GM23338 (cell line): ENCODE results near the gene HLA-DQB2. TPM values are rescaled to one million over a fixed set of nuclear protein-coding genes. Genes with fewer than 3 reads are reported as not detected.

Experiments used
- ATAC-seq: fragments of 200-7000 bp; cut with Tn5 transposase; 3 replicates; pipeline ENCODE4 v1.9.1; 2020
- DNase-seq: peaks from one replicate; pipeline ENCODE4 v3.0.0-alpha.2; 2015; ENCODE audit warnings: low spot score
- H2AFZ ChIP-seq: fragments of 200-600 bp; sonication (generic); 2 replicates; pipeline ENCODE4 v1.8.0; 2016; ENCODE audit warnings: antibody characterized with exemption, mild to moderate bottlenecking, moderate library complexity
- H3F3A ChIP-seq: fragments of 200-600 bp; sonication (generic); replicated peaks from 2 replicates; pipeline ENCODE4 v1.8.0; 2017; ENCODE audit warnings: antibody characterized with exemption, mixed run types, low read depth
- H3K27ac ChIP-seq: fragments of 200-600 bp; sonication (generic); 2 replicates; pipeline ENCODE4 v1.6.1; 2016; ENCODE audit warnings: low read depth
- H3K27me3 ChIP-seq: fragments of 200-600 bp; sonication (generic); 2 replicates; pipeline ENCODE4 v1.8.0; 2016; ENCODE audit warnings: mild to moderate bottlenecking, mixed run types, moderate library complexity; ENCODE audit not compliant: insufficient read depth
- H3K36me3 ChIP-seq: fragments of 200-600 bp; sonication (generic); 2 replicates; pipeline ENCODE4 v1.8.0; 2016; ENCODE audit warnings: mild to moderate bottlenecking; ENCODE audit not compliant: insufficient read depth
- H3K4me1 ChIP-seq: fragments of 200-600 bp; sonication (generic); 2 replicates; pipeline ENCODE4 v1.8.0; 2016; ENCODE audit warnings: mild to moderate bottlenecking, moderate library complexity; ENCODE audit not compliant: insufficient read depth
- H3K4me2 ChIP-seq: fragments of 200-600 bp; sonication (generic); 2 replicates; pipeline ENCODE4 v1.7.1; 2017; ENCODE audit warnings: mixed run types
- H3K4me3 ChIP-seq: fragments of 200-600 bp; sonication (generic); 2 replicates; pipeline ENCODE4 v1.6.1; 2016; ENCODE audit warnings: mixed run types
- H3K79me2 ChIP-seq: fragments of 200-600 bp; sonication (generic); replicated peaks from 2 replicates; pipeline ENCODE4 v1.8.0; 2017; ENCODE audit warnings: mild to moderate bottlenecking; ENCODE audit not compliant: insufficient read depth
- H3K9me2 ChIP-seq: fragments of 200-600 bp; sonication (generic); 2 replicates; pipeline ENCODE4 v1.8.0; 2017; ENCODE audit not compliant: insufficient read depth
- H4K20me1 ChIP-seq: fragments of 200-600 bp; sonication (generic); replicated peaks from 2 replicates; pipeline ENCODE4 v1.8.0; 2017; ENCODE audit warnings: mild to moderate bottlenecking; ENCODE audit not compliant: insufficient read depth
- H3K27ac Mint-ChIP-seq: 2 replicates; pipeline ENCODE4 v1.8.0; 2020; ENCODE audit warnings: inconsistent platforms, mild to moderate bottlenecking, moderate library complexity, mixed read lengths
- H3K27me3 Mint-ChIP-seq: 3 replicates; pipeline ENCODE4 v1.8.0; 2022; ENCODE audit warnings: low read depth, mild to moderate bottlenecking, moderate library complexity, mixed read lengths, inconsistent platforms; ENCODE audit not compliant: insufficient read depth, poor library complexity
- H3K36me3 Mint-ChIP-seq: 3 replicates; pipeline ENCODE4 v1.8.0; 2021; ENCODE audit warnings: low read depth, mild to moderate bottlenecking, inconsistent platforms, moderate library complexity, mixed read lengths
- H3K4me1 Mint-ChIP-seq: 3 replicates; pipeline ENCODE4 v1.8.0; 2020; ENCODE audit warnings: mild to moderate bottlenecking, inconsistent platforms, mixed read lengths
- H3K4me3 Mint-ChIP-seq: 3 replicates; pipeline ENCODE4 v1.8.0; 2021; ENCODE audit warnings: moderate library complexity, mild to moderate bottlenecking, inconsistent platforms, mixed read lengths
- H3K9me3 Mint-ChIP-seq: 3 replicates; pipeline ENCODE4 v1.8.0; 2020; ENCODE audit warnings: moderate library complexity, mild to moderate bottlenecking, inconsistent platforms, mixed read lengths
- CREB1 ChIP-seq: fragments of 250-450 bp; sonication (Bioruptor Pico); IDR thresholded peaks from 2 replicates; pipeline ENCODE4 v1.5.0; 2020; ENCODE audit warnings: low read depth, mild to moderate bottlenecking, moderate library complexity
- CTCF ChIP-seq, 2 experiments: fragments of 200-600 bp in 1 of 2; sonication (generic) in 1 of 2; conservative IDR thresholded peaks; 2 replicates each; pipeline versions ENCODE4 v1.5.1 to v1.6.1; 2016 to 2017; ENCODE audit warnings: antibody characterized with exemption in 2 of 2, low read depth in 2 of 2, mild to moderate bottlenecking in 2 of 2, moderate library complexity in 1 of 2
- ETS1 ChIP-seq: IDR thresholded peaks from 2 replicates; pipeline ENCODE4 v1.6.1; 2016; ENCODE audit warnings: antibody characterized with exemption
- EZH2 ChIP-seq: fragments of 200-600 bp; sonication (generic); IDR thresholded peaks from one replicate; pipeline ENCODE4 v1.8.0; 2017; ENCODE audit warnings: antibody characterized with exemption, mild to moderate bottlenecking, low read depth; ENCODE audit not compliant: unreplicated experiment
- EZH2phosphoT487 ChIP-seq: fragments of 200-600 bp; sonication (generic); IDR thresholded peaks from one replicate; pipeline ENCODE4 v1.8.1; 2018; ENCODE audit warnings: antibody characterized with exemption; ENCODE audit not compliant: unreplicated experiment
- NANOG ChIP-seq: IDR thresholded peaks from 2 replicates; pipeline ENCODE4 v1.6.1; 2016; ENCODE audit warnings: antibody characterized with exemption, borderline replicate concordance
- POLR2AphosphoS5 ChIP-seq: IDR thresholded peaks from 2 replicates; pipeline ENCODE4 v1.6.1; 2016; ENCODE audit warnings: antibody characterized with exemption, low read depth
- ZNF331 ChIP-seq: fragments of 250-450 bp; sonication (Bioruptor Pico); IDR thresholded peaks from 2 replicates; pipeline ENCODE4 v1.5.0; 2020; ENCODE audit warnings: low read depth, mild to moderate bottlenecking, moderate library complexity
- polyA plus RNA-seq: library from polyadenylated mRNA; unstranded; fragments of >200 nt; fragmentation: Nextera tagmentation; extraction: Ambion mirVana; gene quantifications from 2 replicates; pipeline ENCODE4 v1.2.1, GENCODE V29; 2016
- total RNA-seq: library from RNA; depleted of rRNA; stranded (reverse); fragments of >200 nt; shearing (Covaris generic); gene quantifications from 2 replicates; pipeline ENCODE4 v1.2.3, GENCODE V29; 2014
- TF ChIP-seq, protein P1 (sequence below): IDR thresholded peaks from one replicate; pipeline ENCODE4 v1.6.1; 2018; ENCODE audit warnings: antibody characterized with exemption; ENCODE audit not compliant: unreplicated experiment

The HLA-DQB2 gene
- total and polyA plus RNA-seq, 2 experiments from 2014 or later: not detected

- no peak for TF ChIP-seq POLR2AphosphoS5
- TF ChIP-seq ETS1: no peak
- TF ChIP-seq CTCF (conservative IDR thresholded peaks at IDR 0.05; ENCODE audit: low read depth in 2 of 2): no peak
- no peak for TF ChIP-seq CREB1
- TF ChIP-seq ZNF331 (CRISPR knock-in tag): no peak
- TF ChIP-seq, protein P1, sequence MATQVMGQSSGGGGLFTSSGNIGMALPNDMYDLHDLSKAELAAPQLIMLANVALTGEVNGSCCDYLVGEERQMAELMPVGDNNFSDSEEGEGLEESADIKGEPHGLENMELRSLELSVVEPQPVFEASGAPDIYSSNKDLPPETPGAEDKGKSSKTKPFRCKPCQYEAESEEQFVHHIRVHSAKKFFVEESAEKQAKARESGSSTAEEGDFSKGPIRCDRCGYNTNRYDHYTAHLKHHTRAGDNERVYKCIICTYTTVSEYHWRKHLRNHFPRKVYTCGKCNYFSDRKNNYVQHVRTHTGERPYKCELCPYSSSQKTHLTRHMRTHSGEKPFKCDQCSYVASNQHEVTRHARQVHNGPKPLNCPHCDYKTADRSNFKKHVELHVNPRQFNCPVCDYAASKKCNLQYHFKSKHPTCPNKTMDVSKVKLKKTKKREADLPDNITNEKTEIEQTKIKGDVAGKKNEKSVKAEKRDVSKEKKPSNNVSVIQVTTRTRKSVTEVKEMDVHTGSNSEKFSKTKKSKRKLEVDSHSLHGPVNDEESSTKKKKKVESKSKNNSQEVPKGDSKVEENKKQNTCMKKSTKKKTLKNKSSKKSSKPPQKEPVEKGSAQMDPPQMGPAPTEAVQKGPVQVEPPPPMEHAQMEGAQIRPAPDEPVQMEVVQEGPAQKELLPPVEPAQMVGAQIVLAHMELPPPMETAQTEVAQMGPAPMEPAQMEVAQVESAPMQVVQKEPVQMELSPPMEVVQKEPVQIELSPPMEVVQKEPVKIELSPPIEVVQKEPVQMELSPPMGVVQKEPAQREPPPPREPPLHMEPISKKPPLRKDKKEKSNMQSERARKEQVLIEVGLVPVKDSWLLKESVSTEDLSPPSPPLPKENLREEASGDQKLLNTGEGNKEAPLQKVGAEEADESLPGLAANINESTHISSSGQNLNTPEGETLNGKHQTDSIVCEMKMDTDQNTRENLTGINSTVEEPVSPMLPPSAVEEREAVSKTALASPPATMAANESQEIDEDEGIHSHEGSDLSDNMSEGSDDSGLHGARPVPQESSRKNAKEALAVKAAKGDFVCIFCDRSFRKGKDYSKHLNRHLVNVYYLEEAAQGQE: no peak
- TF ChIP-seq EZH2phosphoT487: no peak
- TF ChIP-seq EZH2: no peak
- no peak for TF ChIP-seq NANOG
These were observed 35.8 kb upstream of the HLA-DQB2 start (continued) for GRCh38 chr6:32799168-32799567.

DNA sequence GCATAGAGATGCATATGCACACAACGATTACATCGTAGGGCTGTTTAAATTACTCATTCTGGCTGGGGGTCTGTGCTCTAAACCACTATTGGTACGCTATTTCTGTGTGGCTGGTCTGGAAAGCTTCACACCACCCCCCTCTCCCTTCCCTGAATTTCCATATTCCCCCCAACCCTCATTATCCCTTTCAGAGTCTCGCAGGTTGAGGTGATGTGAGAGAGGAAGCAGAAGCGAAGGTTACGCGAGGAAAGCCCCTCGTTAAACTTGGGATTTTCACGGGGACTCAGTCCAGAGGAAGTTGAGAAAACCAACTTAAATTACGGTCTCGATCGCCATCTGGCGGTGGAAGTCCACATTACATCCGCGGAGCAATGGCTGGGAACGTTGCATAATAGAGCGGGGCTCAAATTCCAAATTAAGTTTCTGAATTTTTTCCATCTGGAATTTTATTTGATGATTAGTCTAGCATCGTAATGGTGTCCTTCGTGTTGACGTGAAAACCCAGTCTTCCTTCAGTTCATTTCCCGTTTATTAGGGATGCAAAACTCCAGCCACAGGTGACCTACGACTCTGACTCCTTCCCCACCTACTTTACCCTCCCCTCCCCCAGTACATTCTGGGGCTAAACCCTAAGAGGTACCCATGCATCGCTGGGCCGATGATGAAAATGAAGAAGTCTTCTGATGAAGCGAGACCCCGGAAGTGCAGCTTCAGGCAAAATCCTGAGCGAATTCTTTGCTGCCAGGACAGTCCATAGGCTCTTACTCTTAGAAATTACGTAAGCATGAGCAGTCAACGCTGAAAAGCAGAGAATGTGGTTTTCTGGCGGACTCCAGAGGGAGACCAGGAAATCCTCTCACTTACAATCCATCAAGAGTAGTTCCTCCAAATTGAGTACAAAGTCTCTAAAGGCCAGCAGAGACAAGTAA is 33.8 kb upstream of the HLA-DQB2 start:
- H3K36me3 ChIP-seq: no peaks in the 10 kb centered on the region
- ATAC-seq (peak; percentile 88), DNase-seq (peak; percentile 91)
- no peak overlapping the region for H3K27ac ChIP-seq
- no peaks in the 10 kb centered on the region for H3K9me2 ChIP-seq
- H3K4me1 ChIP-seq: 0 out of 2 replicates have a peak, but pooled peaks cover 4% of the 10 kb centered on the region
- H2AFZ ChIP-seq: peak overlapping the region; percentile 97
- H3F3A ChIP-seq: no peaks in the 10 kb centered on the region
- Mint-ChIP-seq H3K4me3 (peak overlapping the region; percentile 67), H3K27ac (no peak overlapping the region), H3K36me3 (peaks cover 3% of the 10 kb centered on the region), H3K4me1 (peaks cover 14% of the 10 kb centered on the region; the same call in 2 of the 3 replicates), H3K9me3 (peaks cover 12% of the 10 kb centered on the region), H3K27me3 (peaks cover 7% of the 10 kb centered on the region)
- no peaks in the 10 kb centered on the region for H4K20me1 ChIP-seq
- peak overlapping the region; percentile 31 for H3K4me2 ChIP-seq
- no peaks in the 10 kb centered on the region for H3K27me3 ChIP-seq
- no peaks in the 10 kb centered on the region for H3K79me2 ChIP-seq
- peak overlapping the region; percentile 31 for H3K4me3 ChIP-seq
- TF ChIP-seq CTCF (conservative IDR thresholded peaks at IDR 0.05; ENCODE audit: low read depth in 2 of 2): peak; percentile 82 to 90
